Inferior parietal cortex (tissue), 1 donor: Measurements from ENCODE around the gene LRR1.
"Not testable (repeated sequence)": the region's sequence is repeated elsewhere in the genome, so short reads cannot be mapped to it uniquely, and the experiment has no call there.

Source experiments
- DNase-seq: peaks from one replicate; pipeline ENCODE4 v3.0.0-alpha.2; 2016; ENCODE audit errors: extremely low spot score

LRR1 gene, protein sequence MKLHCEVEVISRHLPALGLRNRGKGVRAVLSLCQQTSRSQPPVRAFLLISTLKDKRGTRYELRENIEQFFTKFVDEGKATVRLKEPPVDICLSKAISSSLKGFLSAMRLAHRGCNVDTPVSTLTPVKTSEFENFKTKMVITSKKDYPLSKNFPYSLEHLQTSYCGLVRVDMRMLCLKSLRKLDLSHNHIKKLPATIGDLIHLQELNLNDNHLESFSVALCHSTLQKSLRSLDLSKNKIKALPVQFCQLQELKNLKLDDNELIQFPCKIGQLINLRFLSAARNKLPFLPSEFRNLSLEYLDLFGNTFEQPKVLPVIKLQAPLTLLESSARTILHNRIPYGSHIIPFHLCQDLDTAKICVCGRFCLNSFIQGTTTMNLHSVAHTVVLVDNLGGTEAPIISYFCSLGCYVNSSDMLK

DNA sequence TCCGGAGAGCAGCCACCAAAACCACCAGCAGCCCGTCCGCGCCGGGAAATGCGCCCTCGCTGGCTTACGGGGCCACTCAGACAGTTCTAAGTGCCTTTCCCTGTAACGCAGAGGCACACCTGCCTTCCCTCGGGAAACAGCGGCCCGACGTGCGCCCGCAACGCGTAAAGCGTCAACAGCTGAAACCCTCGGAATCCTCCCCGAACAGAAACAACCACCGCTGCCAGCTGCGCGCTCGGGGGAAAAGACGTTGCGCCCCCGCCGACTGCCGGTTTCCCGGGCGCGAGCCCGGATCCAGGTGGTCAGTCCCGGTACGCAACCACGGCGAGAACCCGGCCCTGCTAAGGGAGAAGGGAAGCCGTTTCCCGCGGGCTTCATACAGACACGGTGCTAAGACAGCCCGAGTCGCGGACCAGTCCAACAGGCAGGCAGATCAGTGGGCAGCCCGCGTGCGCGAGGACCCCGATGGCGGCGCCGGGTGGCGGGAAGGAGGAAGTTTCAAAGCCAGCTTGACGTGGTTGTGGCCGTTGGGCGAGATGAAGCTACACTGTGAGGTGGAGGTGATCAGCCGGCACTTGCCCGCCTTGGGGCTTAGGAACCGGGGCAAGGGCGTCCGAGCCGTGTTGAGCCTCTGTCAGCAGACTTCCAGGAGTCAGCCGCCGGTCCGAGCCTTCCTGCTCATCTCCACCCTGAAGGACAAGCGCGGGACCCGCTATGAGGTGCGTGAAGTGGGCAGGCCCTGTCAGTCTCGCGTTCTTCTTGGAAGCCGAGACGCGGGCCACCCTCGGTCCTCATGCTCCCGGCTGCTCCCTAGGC lies at the start of gene LRR1:
Gene LRR1, plus strand, starts transcription at position 456 of the 816 bp plus-strand sequence. Its CDS starts 81 bp downstream, at position 537.
- peak; percentile 74 for DNase-seq

DNA sequence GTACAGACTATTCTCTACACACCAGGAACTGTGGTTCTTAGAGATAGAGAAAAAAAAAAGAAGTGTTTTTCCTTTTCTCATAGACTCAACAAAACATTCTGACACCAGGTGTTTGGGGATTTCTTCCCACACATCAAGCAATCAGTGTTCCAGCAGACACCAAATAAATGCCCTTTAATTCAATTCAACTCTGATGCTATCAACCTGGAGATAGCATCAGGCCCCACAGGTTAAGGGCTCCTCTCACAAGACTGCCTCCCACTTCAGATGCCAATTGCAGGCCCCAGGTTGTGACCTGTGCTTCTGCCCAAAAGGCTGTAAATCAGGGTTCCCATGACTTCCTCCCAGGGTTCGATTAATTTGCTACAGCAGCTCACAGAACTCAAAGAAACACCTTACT lies 49.3 kb upstream of the LRR1 start:
- no peak for DNase-seq

DNA sequence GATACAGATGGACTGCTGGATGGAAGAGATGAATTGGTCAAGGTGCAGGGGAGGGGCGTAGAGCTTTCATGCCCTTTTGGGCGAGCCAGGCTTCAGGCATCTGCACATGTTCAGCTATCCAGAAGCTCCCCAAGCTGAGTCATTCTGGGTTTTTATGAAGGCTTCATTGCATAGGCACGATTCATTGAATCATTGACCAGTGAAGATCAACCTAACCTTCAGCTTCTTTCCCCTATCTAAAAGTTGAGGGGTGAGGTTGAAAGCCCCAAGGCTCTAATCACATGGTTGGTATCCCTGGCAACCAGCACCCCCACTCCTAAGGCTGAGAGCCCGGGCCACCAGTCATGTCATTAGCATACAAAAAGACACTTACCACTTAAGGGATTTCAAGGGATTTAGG lies 48.9 kb upstream of the LRR1 start:
- DNase-seq: no peak

DNA sequence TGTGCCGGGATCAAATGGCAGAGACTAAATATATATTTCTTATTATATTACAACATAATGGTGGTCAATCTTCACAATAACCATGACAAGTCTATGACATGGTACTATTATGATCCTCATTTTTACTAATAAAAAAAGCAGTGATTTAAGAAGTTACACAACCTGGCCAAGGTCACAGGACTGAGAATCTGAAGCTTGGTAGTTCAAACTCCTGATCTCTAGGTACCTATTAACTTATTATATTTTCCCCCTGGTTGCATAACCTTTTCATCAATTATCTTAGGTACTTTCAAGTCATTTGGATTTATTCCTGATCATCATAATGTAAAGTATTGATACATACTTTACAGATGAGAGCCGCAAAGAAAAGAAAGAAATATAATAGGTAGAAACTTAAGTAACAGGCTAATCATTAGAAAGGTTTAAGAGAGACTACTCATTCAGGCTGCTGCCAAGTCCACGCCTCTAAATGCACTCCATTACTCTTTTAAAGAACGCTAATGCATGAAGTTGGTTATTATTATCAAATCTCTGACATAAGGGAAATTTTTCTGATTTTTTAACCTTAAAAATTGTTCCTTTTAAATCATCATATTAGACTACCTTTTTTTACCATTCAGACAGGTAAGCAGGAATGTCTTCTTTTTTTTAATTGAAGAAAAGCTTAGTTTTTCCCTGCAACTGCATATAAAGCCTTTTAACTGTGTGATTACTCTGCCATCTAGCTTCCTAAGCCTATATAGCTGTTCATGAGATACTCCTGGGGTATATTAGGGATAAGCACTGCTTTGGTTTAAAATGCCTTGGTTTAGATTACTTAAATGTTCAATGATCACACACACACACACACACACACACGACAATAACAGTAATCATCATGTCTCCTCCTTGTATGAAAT lies 48.2 kb upstream of the LRR1 start:
- DNase-seq: no peak

DNA sequence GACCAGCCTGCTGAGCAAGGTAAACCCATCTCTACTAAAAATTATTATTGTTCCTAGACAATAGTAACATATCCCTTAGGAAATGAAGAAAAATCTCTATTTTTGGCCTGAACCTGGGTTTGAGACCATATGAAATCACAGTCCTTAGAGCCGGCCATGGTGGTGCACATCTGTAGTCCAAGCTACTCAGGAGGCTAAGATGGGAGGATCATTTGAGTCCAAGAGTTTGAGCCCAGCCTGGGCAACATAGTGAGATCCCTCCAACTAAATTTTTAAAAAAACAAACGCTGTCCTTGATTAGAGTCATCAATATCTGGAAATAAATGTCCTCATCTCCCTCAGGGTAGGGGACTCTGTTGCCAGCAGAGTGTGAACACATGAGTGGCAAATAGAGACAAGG lies 47.2 kb upstream of the LRR1 start:
- DNase-seq: no peak

- no peak for DNase-seq
These were observed 45.6 kb upstream of the LRR1 start for GRCh38 chr14:49553106-49553505.

DNA sequence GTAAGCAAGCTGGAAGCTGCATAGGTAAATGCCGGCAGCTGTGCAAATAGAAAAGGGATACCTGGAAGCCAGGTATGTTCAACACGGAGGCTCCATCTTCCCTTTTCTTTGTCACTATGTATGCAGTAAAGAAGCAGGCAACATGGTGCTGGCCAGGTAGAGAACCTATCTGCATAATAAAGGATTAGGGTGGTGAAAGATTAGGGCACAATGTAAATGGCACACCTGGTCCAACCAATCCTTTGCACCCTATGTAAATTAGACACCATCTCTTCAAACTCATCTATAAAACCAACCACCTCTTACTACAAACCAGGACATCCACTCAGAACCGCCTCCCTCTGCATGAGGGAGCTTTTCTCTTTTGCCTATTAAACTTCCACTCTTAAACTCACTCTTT lies 44.8 kb upstream of the LRR1 start:
- DNase-seq: no peak

GRCh38 chr14:49559979-49560768 lies 38.6 kb upstream of the LRR1 start:
- no peak for DNase-seq

GRCh38 chr14:49566714-49567113 lies 32.0 kb upstream of the LRR1 start:
- DNase-seq: no peak

GRCh38 chr14:49569281-49569680 lies 29.5 kb upstream of the LRR1 start:
- no peak for DNase-seq

DNA sequence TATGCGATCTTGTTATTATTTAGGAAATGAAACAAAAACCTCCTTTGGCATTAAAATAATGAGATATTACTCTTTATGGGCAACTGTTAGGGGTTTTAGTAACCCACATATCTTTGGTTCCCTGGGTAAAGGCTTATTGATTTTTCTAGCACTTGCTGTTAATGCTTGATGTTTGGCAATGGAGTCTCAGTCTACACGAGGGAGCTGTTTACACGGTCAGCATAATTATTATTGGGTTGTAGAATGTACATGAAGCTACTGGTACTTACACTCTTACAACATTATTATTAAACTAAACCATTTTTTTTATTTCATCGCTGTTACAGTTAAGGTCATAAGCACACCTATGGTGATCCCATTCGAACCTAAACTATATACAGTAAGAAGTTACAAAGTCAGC lies 24.7 kb upstream of the LRR1 start:
- DNase-seq: no peak

GRCh38 chr14:49578141-49578540 lies 20.6 kb upstream of the LRR1 start:
- no peak for DNase-seq

DNA sequence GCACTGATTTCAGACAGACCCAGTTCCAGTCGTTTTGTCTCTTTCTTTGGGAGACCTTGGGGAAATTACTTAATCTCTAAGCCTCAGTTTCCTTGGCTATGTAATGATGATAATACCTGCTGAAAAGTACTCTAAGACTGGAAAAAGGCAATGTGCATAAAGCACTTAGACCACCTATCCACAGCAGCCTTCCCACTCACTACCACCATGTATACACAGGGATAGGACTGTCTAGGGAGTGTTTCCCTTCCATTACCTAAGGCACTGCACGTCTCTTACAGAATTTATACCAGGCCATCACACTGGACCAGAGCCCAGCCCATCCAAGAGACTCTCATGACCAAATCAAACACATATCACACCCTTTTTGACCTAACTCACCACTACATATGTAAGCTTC lies 18.9 kb upstream of the LRR1 start:
- no peak for DNase-seq

GRCh38 chr14:49581209-49582112 lies 17.3 kb upstream of the LRR1 start:
- DNase-seq: no peak

DNA sequence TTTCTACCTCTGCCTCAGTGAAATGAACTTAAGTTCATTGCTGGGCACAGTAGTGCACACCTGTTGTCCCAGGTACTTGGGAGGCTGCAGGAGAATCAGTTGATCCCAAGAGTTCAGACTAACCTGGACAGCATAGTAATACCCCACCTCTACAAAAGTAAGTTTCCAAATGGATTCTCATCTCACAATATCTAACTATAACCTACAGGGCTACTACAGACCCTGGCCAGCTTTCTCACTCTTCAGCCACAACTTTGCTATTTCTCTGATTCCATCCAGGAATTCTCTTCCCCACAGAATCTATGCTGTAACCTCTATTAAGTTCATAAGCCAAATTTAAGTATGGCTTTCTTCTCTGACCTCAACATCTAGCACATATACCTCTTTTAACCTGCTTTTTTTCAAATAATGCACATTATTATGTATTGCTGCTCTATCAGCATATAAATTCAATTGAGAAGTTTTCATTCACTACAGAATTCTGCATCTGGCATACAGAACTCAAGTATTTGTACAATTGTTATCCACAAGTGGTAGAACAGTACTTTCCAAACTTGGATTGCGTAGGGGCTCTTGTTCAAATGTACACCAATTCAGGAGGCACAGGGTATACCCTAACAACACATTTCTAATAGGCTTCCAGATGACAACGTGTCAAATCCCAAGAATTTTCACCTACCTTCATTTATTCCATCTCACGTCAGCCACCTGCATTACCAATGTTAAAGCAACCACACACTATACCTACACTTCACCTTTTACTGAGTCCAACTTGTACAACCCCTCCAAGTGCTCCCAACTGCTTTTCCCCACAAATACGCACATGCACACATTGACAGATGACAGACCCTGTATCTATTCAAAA lies 16.4 kb upstream of the LRR1 start:
- no peak for DNase-seq

- DNase-seq: no peak
These were observed 15.1 kb upstream of the LRR1 start for GRCh38 chr14:49583629-49584028.

- DNase-seq: no peak
These were observed 14.7 kb upstream of the LRR1 start for GRCh38 chr14:49584058-49584457.

DNA sequence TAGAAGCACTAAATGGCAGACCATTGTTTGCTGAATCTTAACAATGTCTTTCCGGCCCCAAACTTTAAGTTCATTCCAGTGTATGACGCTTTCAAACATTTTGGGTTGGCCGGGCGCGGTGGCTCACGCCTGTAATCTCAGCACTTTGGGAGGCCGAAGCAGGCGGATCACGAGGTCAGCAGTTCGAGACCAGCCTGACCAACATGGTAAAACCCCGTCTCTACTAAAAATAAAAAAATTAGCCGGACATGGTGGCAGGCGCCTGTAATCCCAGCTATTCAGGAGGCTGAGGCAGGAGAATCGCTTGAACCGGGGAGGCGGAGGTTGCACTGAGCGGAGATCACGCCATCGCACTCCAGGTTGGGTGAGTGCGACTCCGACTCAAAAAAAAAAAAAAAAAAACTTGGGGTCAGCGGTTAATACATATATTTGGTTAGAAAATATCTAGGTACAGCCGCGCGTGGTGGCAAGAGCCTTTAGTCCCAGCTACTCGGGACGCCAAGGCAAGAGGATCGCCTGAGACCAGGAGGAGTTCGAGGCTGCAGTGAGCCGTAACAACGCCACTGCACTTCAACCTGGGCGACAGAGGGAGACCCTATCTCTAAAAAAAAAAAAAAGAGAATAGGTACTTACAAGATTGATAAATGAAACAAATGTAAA lies 13.6 kb upstream of the LRR1 start:
- not testable (repeated sequence) for DNase-seq
